HG02610 (cell line): ENCODE results near the gene PLCB3.

Experiments used
- ATAC-seq: cut with Tn5 transposase; IDR thresholded peaks from one replicate; pipeline ENCODE4 v1.9.1; 2021; ENCODE audit warnings: mild to moderate bottlenecking, moderate library complexity; ENCODE audit not compliant: unreplicated experiment

Gene PLCB3

DNA sequence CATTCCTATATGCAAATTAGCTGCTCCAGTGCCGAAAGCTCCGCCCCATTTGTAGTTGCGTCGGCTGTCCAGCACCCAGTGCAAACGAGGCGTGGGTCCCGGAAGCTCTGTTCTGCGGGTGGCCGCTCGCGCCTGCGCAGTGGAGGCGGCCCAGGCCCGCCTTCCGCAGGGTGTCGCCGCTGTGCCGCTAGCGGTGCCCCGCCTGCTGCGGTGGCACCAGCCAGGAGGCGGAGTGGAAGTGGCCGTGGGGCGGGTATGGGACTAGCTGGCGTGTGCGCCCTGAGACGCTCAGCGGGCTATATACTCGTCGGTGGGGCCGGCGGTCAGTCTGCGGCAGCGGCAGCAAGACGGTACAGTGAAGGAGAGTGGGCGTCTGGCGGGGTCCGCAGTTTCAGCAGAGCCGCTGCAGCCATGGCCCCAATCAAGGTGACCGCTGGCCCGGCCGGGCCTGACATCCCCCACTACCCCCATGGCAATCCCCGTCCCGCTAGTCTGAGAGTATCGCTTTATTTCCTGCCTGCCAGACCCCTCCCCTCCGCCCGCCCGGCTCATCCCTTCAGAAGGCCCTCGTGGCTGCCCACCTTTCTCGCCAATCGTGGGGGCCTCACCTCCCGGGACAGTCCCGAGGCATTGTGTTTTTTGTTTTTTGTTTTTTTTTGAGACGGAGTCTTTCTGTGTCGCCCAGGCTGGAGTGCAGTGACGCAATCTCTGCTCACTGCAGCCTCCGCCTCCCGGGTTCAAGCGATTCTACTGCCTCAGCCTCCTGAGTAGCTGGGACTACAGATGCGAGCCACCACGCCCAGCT, 66.8 kb downstream of the PLCB3 start, which contains the start of gene PRDX5:
PRDX5 (plus strand) TSS at position 161 of the 805 bp plus-strand sequence; CDS start at position 256, 95 bp downstream.
- ATAC-seq, result peak; percentile 75
